Upper lobe of right lung (tissue), 1 donor: ENCODE measurements around the gene AGO1. TPM values are rescaled to one million over a fixed set of nuclear protein-coding genes. Genes with fewer than 3 reads are reported as not detected.

Experiments used
- ATAC-seq: fragments of 200-7000 bp; cut with Tn5 transposase; one replicate; pipeline ENCODE4 v1.9.1; 2020; ENCODE audit warnings: mild to moderate bottlenecking, moderate library complexity
- DNase-seq: peaks from one replicate; pipeline ENCODE4 v3.0.0-alpha.2; 2020
- H3K27ac ChIP-seq: fragments of 200-600 bp; one replicate; pipeline ENCODE4 v1.8.0; 2022
- H3K27me3 ChIP-seq: fragments of 200-600 bp; one replicate; pipeline ENCODE4 v1.8.0; 2022; ENCODE audit warnings: mild to moderate bottlenecking
- H3K36me3 ChIP-seq: fragments of 200-600 bp; one replicate; pipeline ENCODE4 v1.8.0; 2022
- H3K4me1 ChIP-seq: fragments of 200-600 bp; one replicate; pipeline ENCODE4 v1.8.0; 2022
- H3K4me3 ChIP-seq: fragments of 200-600 bp; one replicate; pipeline ENCODE4 v1.8.0; 2022; ENCODE audit warnings: mild to moderate bottlenecking
- H3K9me3 ChIP-seq: fragments of 200-600 bp; one replicate; pipeline ENCODE4 v1.8.0; 2022
- CTCF ChIP-seq: fragments of 200-600 bp; IDR thresholded peaks from one replicate; pipeline ENCODE4 v1.8.0; 2022; ENCODE audit warnings: antibody characterized with exemption
- intact Hi-C: fragments of 100-400 bp; cut with DNase I; formaldehyde crosslinking; loops from one replicate; pipeline ENCODE4 v1.11.0; 2022
- total RNA-seq: library from RNA; stranded (reverse); fragmentation: NEBNext Ultra II Directional; extraction: Animal tissue kit (Norgen Biotek cat#: 25700); gene quantifications from one replicate; pipeline ENCODE4 v1.2.1, GENCODE V29; 2021
- donor health status: DM: no; HTN: yes; CAD: no; lungs with severe emphysema.

Gene AGO1
- total RNA-seq, 1 donor from 2014 or later = 27.7 TPM

GRCh38 chr1:35838693-35839245, 44.2 kb upstream of the AGO1 start:
- peaks cover 93% of the 10 kb centered on the region for H3K36me3 ChIP-seq
- no peak overlapping the region for H3K27ac ChIP-seq
- peaks cover 5% of the 10 kb centered on the region for H3K4me1 ChIP-seq
- no peak for TF ChIP-seq CTCF
- no peaks in the 10 kb centered on the region for H3K9me3 ChIP-seq
- DNase-seq = no peak
- no peak for ATAC-seq
- no peak overlapping the region for H3K4me3 ChIP-seq
- intact Hi-C loops = no loop called here
- H3K27me3 ChIP-seq = no peaks in the 10 kb centered on the region

GRCh38 chr1:35844826-35845225, 38.2 kb upstream of the AGO1 start:
- no peak for DNase-seq
- peaks cover 63% of the 10 kb centered on the region for H3K36me3 ChIP-seq
- no peak for ATAC-seq

GRCh38 chr1:35845766-35846165, 37.2 kb upstream of the AGO1 start:
- no peak for TF ChIP-seq CTCF

More at GRCh38 chr1:35844826-35845225, 38.2 kb upstream of the AGO1 start:
- intact Hi-C loops = no loop called here
- H3K9me3 ChIP-seq = no peaks in the 10 kb centered on the region
- peaks cover 5% of the 10 kb centered on the region for H3K4me1 ChIP-seq
- no peak overlapping the region for H3K4me3 ChIP-seq
- TF ChIP-seq CTCF = no peak
- no peak overlapping the region for H3K27ac ChIP-seq
- no peaks in the 10 kb centered on the region for H3K27me3 ChIP-seq

GRCh38 chr1:35847935-35848565, 35.0 kb upstream of the AGO1 start:
- H3K27me3 ChIP-seq = no peaks in the 10 kb centered on the region
- no peak overlapping the region for H3K27ac ChIP-seq
- H3K4me3 ChIP-seq = no peak overlapping the region
- peaks cover 5% of the 10 kb centered on the region for H3K4me1 ChIP-seq
- TF ChIP-seq CTCF = no peak
- ATAC-seq = peak; percentile 55
- DNase-seq = no peak
- no peaks in the 10 kb centered on the region for H3K9me3 ChIP-seq
- intact Hi-C loops = no loop called here
- H3K36me3 ChIP-seq = peaks cover 59% of the 10 kb centered on the region

More at GRCh38 chr1:35845766-35846165, 37.2 kb upstream of the AGO1 start:
- Histone ChIP-seq H3K9me3 (no peaks in the 10 kb centered on the region), H3K4me1 (peaks cover 5% of the 10 kb centered on the region), H3K27ac (no peak overlapping the region), H3K4me3 (no peak overlapping the region), H3K27me3 (no peaks in the 10 kb centered on the region), H3K36me3 (peaks cover 63% of the 10 kb centered on the region)
- ATAC-seq (no peak), DNase-seq (no peak)
- intact Hi-C loops = no loop called here

GRCh38 chr1:35850051-35850450, 33.0 kb upstream of the AGO1 start:
- Histone ChIP-seq H3K4me1 (peaks cover 5% of the 10 kb centered on the region), H3K9me3 (no peaks in the 10 kb centered on the region), H3K36me3 (peaks cover 65% of the 10 kb centered on the region), H3K27me3 (no peaks in the 10 kb centered on the region), H3K27ac (no peak overlapping the region), H3K4me3 (no peak overlapping the region)
- no peak for TF ChIP-seq CTCF
- no peak for ATAC-seq
- intact Hi-C loops = no loop called here
- no peak for DNase-seq
